Activated CD4-positive, alpha-beta T cell treated with anti-CD3 and anti-CD28 coated beads, Interleukin-2, amount 10 ng/mL, durations not matched to agents 24 days and 14 days (primary cell): ENCODE measurements around the gene AP1G2. TPM values are rescaled to one million over a fixed set of nuclear protein-coding genes. Genes with fewer than 3 reads are reported as not detected.

Source experiments
- DNase-seq: peaks from one replicate; pipeline ENCODE4 v3.0.0; 2022
- H3K27ac Mint-ChIP-seq: one replicate; pipeline ENCODE4 v1.8.0; 2022; ENCODE audit warnings: mild to moderate bottlenecking, mixed read lengths
- H3K27me3 Mint-ChIP-seq: one replicate; pipeline ENCODE4 v1.8.0; 2022; ENCODE audit warnings: mixed read lengths
- H3K36me3 Mint-ChIP-seq: one replicate; pipeline ENCODE4 v1.8.0; 2022; ENCODE audit warnings: low read depth, mild to moderate bottlenecking, mixed read lengths
- H3K4me1 Mint-ChIP-seq: one replicate; pipeline ENCODE4 v1.8.0; 2021; ENCODE audit warnings: mixed read lengths
- H3K4me3 Mint-ChIP-seq: one replicate; pipeline ENCODE4 v1.8.0; 2022; ENCODE audit warnings: mild to moderate bottlenecking, moderate library complexity, mixed read lengths
- H3K9me3 Mint-ChIP-seq: one replicate; pipeline ENCODE4 v1.8.0; 2021; ENCODE audit warnings: mixed read lengths
- intact Hi-C: fragments of 100-400 bp; cut with micrococcal nuclease; formaldehyde crosslinking; loops from one replicate; pipeline ENCODE4 v1.15.1; 2023
- total RNA-seq: library from RNA; stranded (reverse); gene quantifications from 2 replicates; pipeline ENCODE4 v1.2.3, GENCODE V29; 2022

The AP1G2 gene
- total RNA-seq, 1 donor from 2014 or later, result 142 TPM

GRCh38 chr14:23562822-23563472, 4.6 kb downstream of the AP1G2 start:
- peak; percentile 88 for DNase-seq
- intact Hi-C loops, result loop anchor here (1.0 to 10.0 kb wide), 3 partner anchors 85 to 882 kb away; partner anchors contain the start of gene SDR39U1
- Mint-ChIP-seq H3K27ac (peak overlapping the region; percentile 70), H3K4me1 (peaks cover 32% of the 10 kb centered on the region), H3K4me3 (no peak overlapping the region), H3K9me3 (no peaks in the 10 kb centered on the region), H3K36me3 (peaks cover 68% of the 10 kb centered on the region), H3K27me3 (no peaks in the 10 kb centered on the region)

DNA sequence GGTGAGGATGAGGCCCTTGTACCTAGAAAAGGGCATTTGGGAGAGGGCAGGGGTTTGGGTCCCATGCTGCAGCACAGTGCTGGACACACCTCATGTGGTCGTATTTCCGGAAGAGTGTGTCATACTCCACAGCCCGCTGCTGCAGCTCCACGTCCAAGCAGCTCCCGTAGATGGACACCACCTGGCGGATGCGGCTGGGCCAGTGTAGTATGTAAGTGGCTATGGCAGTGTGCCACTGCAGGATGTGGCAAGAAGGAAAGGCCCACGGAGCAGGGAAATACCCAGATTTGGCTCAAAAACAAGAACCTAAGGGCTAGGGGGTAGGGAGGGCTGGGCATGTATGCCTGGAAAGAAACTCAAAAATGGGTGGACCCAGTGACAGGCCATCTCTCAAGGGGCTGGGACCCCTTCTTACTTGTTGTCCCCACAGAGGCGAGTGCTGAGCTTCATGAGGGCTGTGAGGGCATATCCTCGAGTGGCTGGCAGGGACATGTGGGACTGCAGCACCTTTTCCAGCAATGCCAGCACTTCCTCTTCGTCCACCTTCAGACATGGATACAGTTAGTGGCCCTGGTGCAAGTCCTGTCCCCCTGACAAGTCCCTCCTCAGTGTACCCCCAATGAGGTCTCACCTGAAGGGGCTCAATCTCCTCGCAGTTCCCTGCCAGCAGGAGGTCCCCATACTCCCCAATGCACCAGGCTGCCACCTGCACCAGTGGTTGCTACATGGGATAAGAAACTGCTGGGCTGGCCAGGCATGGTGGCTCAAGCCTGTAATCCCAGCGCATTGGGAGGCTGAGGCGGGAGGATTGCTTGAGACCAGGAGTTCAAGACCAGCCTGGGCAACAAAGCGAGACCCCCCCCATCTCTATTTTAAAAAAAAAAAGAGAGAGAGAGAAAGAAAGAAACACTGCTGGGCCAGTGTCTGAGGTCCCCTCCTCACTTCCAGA, 5.4 kb downstream of the AP1G2 start:
- H3K27ac Mint-ChIP-seq, result no peak overlapping the region
- intact Hi-C loops, result loop anchor here (1.0 to 10.0 kb wide), 3 partner anchors 84 to 883 kb away; partner anchors contain the start of gene SDR39U1
- peaks cover 31% of the 10 kb centered on the region for H3K4me1 Mint-ChIP-seq
- H3K4me3 Mint-ChIP-seq, result no peak overlapping the region
- H3K27me3 Mint-ChIP-seq, result no peaks in the 10 kb centered on the region
- no peaks in the 10 kb centered on the region for H3K9me3 Mint-ChIP-seq
- no peak for DNase-seq
- H3K36me3 Mint-ChIP-seq, result peaks cover 68% of the 10 kb centered on the region

DNA sequence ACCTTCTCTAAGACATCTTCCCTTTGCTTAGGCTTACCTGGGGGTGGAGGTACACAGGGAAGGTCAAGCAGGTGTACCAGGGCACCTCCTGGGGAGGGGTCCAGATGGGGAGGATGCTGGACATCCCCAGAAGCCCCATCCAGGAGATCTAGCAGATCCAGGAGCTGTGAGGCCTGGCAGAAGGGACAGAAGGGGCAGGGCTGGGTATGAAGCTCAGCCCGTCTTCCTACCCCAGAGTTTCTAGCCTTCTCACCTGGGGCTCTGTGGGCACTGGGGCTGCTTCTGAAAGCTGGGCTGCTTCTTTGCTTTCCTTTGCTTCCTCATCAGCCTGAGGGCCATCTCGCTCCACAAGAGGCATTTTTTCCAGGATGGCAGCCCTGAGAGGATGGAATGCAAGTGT, 6.3 kb downstream of the AP1G2 start:
- no peaks in the 10 kb centered on the region for H3K27me3 Mint-ChIP-seq
- no peak overlapping the region for H3K4me3 Mint-ChIP-seq
- no peak overlapping the region for H3K27ac Mint-ChIP-seq
- no peaks in the 10 kb centered on the region for H3K9me3 Mint-ChIP-seq
- no peak for DNase-seq
- H3K4me1 Mint-ChIP-seq, result peaks cover 31% of the 10 kb centered on the region
- H3K36me3 Mint-ChIP-seq, result peaks cover 63% of the 10 kb centered on the region
- intact Hi-C loops, result loop anchor here (10.0 kb wide), 1 partner anchor 884 kb away; the partner anchor contains the start of gene SDR39U1

DNA sequence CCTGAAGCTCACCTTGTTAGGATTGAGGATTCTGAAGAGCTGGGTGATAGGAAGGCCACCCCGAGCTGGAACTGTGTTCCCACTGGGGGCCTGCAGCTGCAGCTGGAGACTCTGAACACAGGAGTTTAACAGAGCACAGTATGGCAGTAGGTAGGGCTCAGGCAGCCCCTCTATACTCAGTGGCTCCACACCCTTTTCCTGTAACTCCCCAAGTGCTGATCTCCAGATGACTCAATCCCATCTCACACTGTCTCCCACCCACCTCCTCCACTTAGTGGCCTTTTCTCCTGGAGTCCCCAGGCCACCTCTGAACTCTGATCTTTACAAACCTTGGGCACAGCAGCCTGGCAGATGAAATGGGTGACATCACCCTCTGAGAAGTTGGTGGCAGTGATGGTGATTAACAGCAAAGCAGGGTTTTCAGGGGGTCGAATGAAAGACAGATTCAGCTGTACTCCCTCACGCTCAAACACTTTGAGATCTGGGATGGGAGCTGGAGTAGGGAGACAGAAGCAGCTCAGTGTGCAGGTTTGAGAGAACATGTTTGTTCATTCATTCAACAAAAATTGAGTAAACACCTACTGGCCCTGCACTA, 7.6 kb downstream of the AP1G2 start:
- no peak overlapping the region for H3K4me3 Mint-ChIP-seq
- peaks cover 55% of the 10 kb centered on the region for H3K36me3 Mint-ChIP-seq
- intact Hi-C loops, result loop anchor here (5.0 to 10.0 kb wide), 3 partner anchors 465 to 885 kb away; partner anchors contain the start of genes ACIN1, C14orf119, DCAF11 and NRL
- no peaks in the 10 kb centered on the region for H3K27me3 Mint-ChIP-seq
- H3K27ac Mint-ChIP-seq, result peak overlapping the region; percentile 39
- DNase-seq, result no peak
- peaks cover 32% of the 10 kb centered on the region for H3K4me1 Mint-ChIP-seq
- no peaks in the 10 kb centered on the region for H3K9me3 Mint-ChIP-seq

GRCh38 chr14:23559010-23559925, 8.3 kb downstream of the AP1G2 start:
- H3K9me3 Mint-ChIP-seq, result no peaks in the 10 kb centered on the region
- no peak overlapping the region for H3K4me3 Mint-ChIP-seq
- H3K27ac Mint-ChIP-seq, result no peak overlapping the region
- H3K36me3 Mint-ChIP-seq, result peaks cover 48% of the 10 kb centered on the region
- no peaks in the 10 kb centered on the region for H3K27me3 Mint-ChIP-seq
- DNase-seq, result peak; percentile 90
- intact Hi-C loops, result loop anchor here (5.0 to 10.0 kb wide), 2 partner anchors 464 to 553 kb away; partner anchors contain the start of genes ACIN1, C14orf119, DCAF11 and NRL
- H3K4me1 Mint-ChIP-seq, result peaks cover 34% of the 10 kb centered on the region

GRCh38 chr14:23558346-23559009, 9.1 kb downstream of the AP1G2 start:
- DNase-seq, result no peak
- peak overlapping the region; percentile 3 for H3K27ac Mint-ChIP-seq
- peaks cover 44% of the 10 kb centered on the region for H3K36me3 Mint-ChIP-seq
- peaks cover 34% of the 10 kb centered on the region for H3K4me1 Mint-ChIP-seq
- H3K27me3 Mint-ChIP-seq, result no peaks in the 10 kb centered on the region
- intact Hi-C loops, result loop anchor here (5.0 to 10.0 kb wide), 2 partner anchors 464 to 554 kb away; partner anchors contain the start of genes ACIN1, C14orf119, DCAF11 and NRL
- peak overlapping the region; percentile 3 for H3K4me3 Mint-ChIP-seq
- H3K9me3 Mint-ChIP-seq, result no peaks in the 10 kb centered on the region

- Mint-ChIP-seq H3K36me3 (peaks cover 38% of the 10 kb centered on the region), H3K27ac (peak overlapping the region; percentile 76)
- intact Hi-C loops, result loop anchor here (5.0 to 10.0 kb wide), 2 partner anchors 463 to 554 kb away; partner anchors contain the start of genes ACIN1, C14orf119, DCAF11 and NRL
Measured at GRCh38 chr14:23557946-23558345, 9.6 kb downstream of the AP1G2 start.

GRCh38 chr14:23557521-23557920, 10.1 kb downstream of the AP1G2 start:
- DNase-seq, result no peak
- H3K9me3 Mint-ChIP-seq, result no peaks in the 10 kb centered on the region
- intact Hi-C loops, result loop anchor here (5.0 to 10.0 kb wide), 2 partner anchors 463 to 555 kb away; partner anchors contain the start of genes ACIN1, C14orf119, DCAF11 and NRL
- H3K4me1 Mint-ChIP-seq, result peaks cover 29% of the 10 kb centered on the region
- H3K36me3 Mint-ChIP-seq, result peaks cover 35% of the 10 kb centered on the region
- H3K27ac Mint-ChIP-seq, result peak overlapping the region; percentile 76
- H3K4me3 Mint-ChIP-seq, result peak overlapping the region; percentile 80
- no peaks in the 10 kb centered on the region for H3K27me3 Mint-ChIP-seq

More at GRCh38 chr14:23557946-23558345, 9.6 kb downstream of the AP1G2 start:
- Mint-ChIP-seq H3K27me3 (no peaks in the 10 kb centered on the region), H3K9me3 (no peaks in the 10 kb centered on the region), H3K4me1 (peaks cover 32% of the 10 kb centered on the region), H3K4me3 (peak overlapping the region; percentile 80)
- DNase-seq, result no peak

GRCh38 chr14:23556700-23557440, 10.7 kb downstream of the AP1G2 start:
- peak overlapping the region; percentile 95 for H3K4me3 Mint-ChIP-seq
- H3K4me1 Mint-ChIP-seq, result peaks cover 29% of the 10 kb centered on the region
- peaks cover 32% of the 10 kb centered on the region for H3K36me3 Mint-ChIP-seq
- H3K27me3 Mint-ChIP-seq, result no peaks in the 10 kb centered on the region
- no peak for DNase-seq
- H3K9me3 Mint-ChIP-seq, result no peaks in the 10 kb centered on the region
- intact Hi-C loops, result loop anchor here (1.0 to 10.0 kb wide), 3 partner anchors 88 to 555 kb away; partner anchors contain the start of genes ACIN1, C14orf119, DCAF11 and NGDN
- H3K27ac Mint-ChIP-seq, result peak overlapping the region; percentile 98

GRCh38 chr14:23555882-23556699, 11.5 kb downstream of the AP1G2 start, which contains the start of gene THTPA:
THTPA (plus strand) TSS chr14:23556271; CDS start chr14:23556758, 487 bp downstream.
- peaks cover 30% of the 10 kb centered on the region for H3K4me1 Mint-ChIP-seq
- peak; percentile 98 for DNase-seq
- H3K27me3 Mint-ChIP-seq, result no peaks in the 10 kb centered on the region
- peaks cover 27% of the 10 kb centered on the region for H3K36me3 Mint-ChIP-seq
- peak within 1 kb of the TSS; percentile 95 for H3K4me3 Mint-ChIP-seq
- intact Hi-C loops, result loop anchor here (1.0 to 10.0 kb wide), 3 partner anchors 87 to 556 kb away; partner anchors contain the start of genes ACIN1, C14orf119, DCAF11 and NGDN
- peak within 1 kb of the TSS; percentile 98 for H3K27ac Mint-ChIP-seq
- no peaks in the 10 kb centered on the region for H3K9me3 Mint-ChIP-seq

GRCh38 chr14:23555533-23555881, 12.1 kb downstream of the AP1G2 start:
- intact Hi-C loops, result loop anchor here (5.0 to 10.0 kb wide), 2 partner anchors 461 to 557 kb away; partner anchors contain the start of genes ACIN1, C14orf119, DCAF11 and NRL
- H3K27me3 Mint-ChIP-seq, result no peaks in the 10 kb centered on the region
- no peaks in the 10 kb centered on the region for H3K9me3 Mint-ChIP-seq
- peaks cover 30% of the 10 kb centered on the region for H3K4me1 Mint-ChIP-seq
- peak overlapping the region; percentile 98 for H3K27ac Mint-ChIP-seq
- peak overlapping the region; percentile 95 for H3K4me3 Mint-ChIP-seq
- H3K36me3 Mint-ChIP-seq, result peaks cover 23% of the 10 kb centered on the region
- no peak for DNase-seq
